Nucleus accumbens (tissue), 56 donors: ENCODE data around the gene HSD3B2.

Experiments used
- DNase-seq, 56 donors: peaks; one replicate each; lab custom pipeline; 2025; lab: John Stamatoyannopoulos, UW

Gene HSD3B2

DNA sequence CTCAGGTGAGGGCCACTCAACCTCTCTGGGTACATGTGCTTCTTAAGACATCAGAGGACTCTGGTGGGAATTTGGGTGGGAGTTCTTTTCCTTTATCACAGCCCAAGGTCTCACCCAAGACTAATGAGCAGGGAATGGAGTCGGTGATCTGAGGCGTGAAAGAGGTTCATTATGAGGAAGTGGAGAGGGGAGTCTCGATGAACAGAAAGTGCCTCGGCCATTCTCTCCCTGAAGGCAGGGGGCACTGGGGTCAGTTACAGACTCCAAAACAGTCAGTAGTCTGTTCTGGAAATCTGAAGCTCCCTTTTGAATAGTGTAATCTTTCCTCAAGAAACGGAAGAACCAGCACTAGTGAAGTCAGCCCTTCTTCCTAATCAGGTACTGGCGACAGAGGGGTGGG lies 36.2 kb downstream of the HSD3B2 start:
- DNase-seq, result no peak

DNA sequence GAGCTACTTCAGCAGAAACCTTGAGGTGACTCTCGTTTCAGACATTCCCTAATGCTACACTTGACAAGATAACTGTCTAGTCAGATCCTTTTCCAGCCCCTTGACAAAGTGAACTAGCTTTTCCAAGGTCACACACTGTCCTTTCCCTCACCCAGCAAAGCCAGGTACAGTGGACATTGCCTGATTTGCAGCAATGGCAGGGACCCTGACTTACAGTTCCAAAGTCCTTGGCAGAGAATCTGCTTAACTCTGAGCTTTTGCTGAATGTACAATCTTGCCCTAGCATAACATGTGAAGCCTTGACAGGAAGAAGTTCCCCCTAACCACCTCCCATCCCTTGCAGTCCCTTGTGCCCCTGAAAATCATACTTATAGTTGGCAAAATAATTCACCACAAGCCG lies 37.1 kb downstream of the HSD3B2 start:
- no peak for DNase-seq

DNA sequence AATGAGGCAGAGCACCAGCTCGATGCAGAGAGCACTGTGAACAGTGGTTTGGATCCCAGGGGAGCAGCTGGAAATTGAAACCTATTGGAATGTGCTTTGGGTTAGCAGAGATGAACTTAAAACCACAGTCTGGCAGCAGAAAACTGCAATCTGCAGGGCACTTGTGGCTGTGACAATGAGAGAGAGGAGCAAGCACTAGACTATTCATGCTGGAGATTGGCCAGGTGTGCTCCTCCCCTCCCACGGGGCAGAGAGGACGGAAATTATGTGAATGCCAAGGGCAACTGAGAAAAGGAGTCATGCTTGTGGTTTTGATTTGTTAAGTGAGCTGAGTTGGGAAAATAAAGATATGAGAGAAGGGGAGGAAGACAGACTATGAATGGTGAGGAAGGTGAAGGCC lies 38.1 kb downstream of the HSD3B2 start:
- no peak for DNase-seq

DNA sequence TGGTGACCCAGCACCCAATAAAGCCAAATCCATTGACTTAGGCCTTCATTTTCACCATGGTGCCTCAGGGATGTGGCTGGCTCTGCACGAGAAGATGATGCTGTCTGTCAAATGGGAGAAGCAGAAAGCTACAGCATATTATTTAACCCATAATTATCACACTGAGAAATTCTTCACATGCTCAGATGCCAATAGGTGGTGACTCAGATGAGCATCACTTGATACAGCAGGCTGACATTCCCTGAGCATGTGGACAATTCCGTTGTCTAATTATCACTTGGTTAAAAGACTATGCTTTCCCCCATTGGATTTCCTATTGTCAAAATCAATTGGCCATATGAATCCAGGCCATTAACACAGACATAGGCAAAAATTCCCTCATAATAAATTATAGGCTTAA lies 48.0 kb downstream of the HSD3B2 start:
- no peak for DNase-seq

DNA sequence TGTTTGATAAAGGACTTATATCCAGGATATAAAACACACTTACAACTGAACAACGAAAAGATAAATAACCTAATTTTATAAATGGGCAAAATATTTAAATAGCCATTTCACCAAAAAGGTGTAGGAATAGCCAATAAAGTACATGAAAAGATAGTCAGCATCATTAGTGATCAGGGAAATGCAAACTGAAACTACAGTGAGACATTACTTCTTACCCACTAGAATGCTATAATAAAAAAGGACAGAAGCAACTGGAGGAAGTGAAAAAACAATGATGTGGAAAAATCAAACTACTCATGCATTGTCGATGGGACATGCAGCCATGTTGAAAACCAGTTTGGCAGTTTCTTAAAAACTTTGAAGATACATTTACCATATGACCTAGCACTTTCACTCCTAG lies 48.6 kb downstream of the HSD3B2 start:
- DNase-seq, result no peak

DNA sequence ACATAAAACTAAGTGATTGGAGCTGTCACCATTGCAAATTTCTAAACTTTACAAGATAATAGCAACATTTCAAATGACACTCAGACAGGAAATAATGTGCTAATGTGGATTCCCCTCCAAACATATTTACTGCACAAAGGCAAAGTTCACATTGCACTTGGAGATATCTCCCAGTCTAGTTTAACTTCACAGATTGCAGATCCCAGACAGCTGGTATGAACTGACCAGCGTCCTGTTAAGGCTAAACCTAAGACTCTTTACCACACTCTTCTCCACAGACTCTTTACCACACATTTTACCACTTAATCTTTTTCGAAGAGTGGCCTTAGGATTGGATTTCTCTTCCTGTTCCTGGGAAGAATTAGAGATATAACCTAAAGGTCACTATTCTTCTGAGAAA lies 51.5 kb downstream of the HSD3B2 start:
- DNase-seq, result no peak

DNA sequence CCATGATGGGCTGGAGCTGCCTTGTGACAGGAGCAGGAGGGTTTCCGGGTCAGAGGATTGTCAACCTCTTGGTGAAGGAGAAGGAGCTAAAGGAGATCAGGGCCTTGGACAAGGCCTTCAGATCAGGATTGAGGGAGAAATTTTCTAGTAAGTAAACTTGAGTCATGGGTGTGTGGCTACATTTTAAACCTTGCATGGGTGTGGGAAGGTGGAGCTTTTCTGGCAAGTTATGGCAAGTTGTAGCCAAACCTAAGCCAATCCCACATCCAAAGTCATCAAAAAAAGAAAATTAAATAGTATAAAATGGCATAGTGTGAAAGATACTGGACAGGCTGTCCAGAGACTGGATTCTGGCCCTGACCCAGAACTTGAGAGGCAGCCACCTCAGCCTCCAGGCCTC lies 52.3 kb downstream of the HSD3B2 start:
- no peak for DNase-seq

DNA sequence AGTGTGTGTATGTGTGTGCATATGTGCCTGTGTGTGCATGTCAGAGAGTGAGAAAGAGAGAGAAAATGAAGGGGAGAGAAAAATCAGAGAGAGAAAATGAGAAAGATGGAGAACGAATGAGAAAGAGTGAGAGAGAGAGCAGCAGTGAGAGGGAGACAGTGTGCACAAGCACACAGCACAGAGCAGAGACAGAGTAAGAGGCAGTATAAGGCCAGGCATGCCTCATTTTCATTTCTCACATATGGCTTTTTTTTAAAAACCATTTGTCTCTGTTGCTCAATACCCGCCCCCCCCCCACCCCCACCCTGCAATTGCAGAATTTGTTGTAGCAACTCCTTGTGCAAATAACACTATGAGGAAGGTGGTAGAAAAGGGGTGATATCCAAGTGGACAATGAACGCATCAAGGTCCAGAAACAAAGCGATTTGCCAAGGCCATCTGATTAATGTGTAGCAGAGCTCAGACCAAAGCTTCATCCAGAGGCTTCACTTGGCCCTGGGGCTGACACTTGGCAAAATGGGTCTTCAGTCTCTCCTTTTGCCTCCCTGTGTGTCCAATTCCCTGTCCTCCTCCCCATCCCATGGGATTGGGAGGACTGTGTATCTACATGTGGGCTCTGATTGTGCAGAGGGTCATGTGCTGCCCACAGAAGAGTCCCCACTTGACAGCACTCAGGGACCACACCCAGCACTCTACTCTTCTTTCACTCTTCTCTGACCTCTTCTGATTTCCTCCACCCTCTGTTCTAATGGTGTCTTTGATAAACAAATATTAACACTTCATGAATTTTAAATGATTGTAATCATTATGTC lies 53.1 kb downstream of the HSD3B2 start:
- no peak for DNase-seq

DNA sequence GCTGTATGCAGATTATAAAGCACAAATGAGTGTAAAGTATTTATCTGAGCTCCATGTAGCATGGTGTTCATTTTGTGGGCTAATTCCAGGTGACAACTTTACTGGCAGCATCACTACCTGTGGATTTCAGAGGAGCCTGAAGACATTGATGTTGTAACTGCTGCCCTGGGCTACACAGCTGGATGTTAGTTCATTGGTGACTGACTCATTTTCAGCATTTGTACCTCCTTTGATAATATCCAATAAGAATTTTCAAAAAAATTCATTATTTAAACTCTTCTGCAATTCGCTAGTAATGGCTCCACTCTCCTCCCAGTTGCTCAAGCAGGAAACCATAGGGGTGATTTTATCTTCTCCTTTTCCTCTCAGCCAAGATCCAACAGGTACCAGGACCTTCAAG lies 54.8 kb downstream of the HSD3B2 start:
- no peak for DNase-seq

DNA sequence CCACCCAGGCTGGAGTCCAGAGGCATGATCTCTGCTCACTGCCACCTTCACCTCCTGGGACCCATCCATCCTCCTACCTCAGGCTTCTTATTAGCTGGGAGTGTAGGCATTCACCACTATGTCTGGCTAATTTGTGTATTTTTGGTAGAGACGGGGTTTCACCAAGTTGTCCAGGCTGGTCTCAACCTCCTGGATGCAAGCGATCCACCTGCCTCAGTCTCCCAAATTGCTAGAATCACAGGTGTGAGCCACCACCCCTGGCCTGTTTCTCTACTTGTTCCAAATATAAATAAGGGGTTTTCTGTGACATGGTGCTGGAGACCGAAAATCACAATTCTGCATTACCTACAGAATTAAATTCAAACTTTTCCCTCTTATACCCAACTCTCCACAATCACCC lies 55.4 kb downstream of the HSD3B2 start:
- DNase-seq, result no peak

DNA sequence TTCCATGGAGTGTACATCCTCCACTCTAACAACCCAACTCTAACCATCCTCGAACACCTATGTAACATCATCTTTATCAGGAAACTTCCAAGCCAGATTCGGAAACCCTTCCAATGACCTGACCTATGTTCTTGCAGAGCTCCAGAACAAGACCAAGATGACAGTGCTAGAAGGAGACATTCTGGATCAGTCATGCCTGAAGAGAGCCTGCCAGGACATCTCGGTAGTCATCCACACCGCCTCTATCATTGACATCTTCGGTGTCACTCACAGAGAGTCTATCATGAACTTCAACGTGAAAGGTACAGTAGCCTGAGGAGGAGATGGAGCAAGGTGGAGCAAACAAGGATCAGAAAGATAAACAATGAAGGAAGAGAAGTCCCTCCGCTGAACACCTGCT lies 56.0 kb downstream of the HSD3B2 start:
- no peak for DNase-seq

DNA sequence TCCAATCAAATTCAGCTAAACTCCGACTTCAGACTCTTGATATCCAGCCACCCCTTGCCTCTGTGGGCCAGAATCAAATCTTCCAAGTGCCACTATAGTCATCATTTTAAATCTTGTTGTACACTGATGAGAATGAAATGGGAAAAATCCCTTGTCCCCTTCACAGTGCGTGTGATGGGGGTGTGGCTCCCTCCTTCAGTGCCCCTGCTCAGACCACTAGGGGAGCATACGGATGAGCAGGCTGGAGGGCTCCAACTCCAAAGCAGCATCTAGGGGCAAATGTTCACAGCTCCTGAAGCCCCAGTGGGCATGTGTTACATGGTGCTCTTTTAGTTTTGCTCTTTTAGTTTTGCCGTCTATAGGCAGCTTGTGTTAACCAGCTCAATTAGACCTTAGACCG lies 56.6 kb downstream of the HSD3B2 start:
- DNase-seq, result no peak

DNA sequence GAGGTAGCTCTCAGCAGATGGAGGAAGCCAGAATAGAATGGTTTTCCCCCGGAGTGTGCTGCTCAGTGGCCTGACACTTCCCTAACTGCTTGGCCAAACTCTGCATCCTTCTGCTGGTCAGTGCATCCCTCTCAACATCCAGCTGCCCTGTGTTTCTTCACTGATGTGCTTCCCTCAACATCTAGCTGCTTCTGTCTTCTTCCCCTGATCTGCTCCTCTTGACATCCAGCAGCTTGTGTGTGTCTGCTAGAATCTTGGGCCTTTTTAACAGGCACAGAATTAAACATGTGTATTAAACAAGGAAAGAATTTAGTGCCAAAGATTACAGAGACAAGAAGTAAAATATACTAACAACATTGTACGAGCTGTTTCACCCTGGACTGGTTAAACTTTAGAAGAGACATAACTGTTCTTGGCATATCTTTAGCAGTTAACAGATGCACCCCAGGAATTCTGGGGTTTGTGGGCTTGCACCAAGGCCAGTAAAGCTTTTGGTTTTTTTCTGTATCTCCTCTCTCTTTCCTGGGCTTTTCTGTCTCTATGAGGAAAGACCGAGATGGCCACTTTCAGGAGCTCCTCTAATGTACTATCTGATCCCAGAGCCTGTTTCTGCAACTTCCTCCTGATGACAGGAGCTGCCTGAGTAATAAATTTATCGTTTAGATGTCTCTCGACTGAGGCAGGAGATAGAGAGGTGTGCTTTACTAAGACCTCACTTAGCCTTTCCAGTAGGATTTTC lies 57.3 kb downstream of the HSD3B2 start:
- DNase-seq, result no peak
